Stimulated activated naive CD8-positive, alpha-beta T cell treated with anti-CD3 and anti-CD28 coated beads, Interleukin-15, amount 100 ng/mL, for 72 hours (primary cell): ENCODE measurements around the gene MLC1.
"Not testable (repeated sequence)": the region's sequence is repeated elsewhere in the genome, so short reads cannot be mapped to it uniquely, and the experiment has no call there.

Experiments used
- ATAC-seq: fragments of 150-1000 bp; cut with Tn5 transposase; 2 replicates; pipeline ENCODE4 v1.10.0; 2021; ENCODE audit warnings: mild to moderate bottlenecking, moderate library complexity
- DNase-seq, 2 donors: peaks; one replicate each; pipeline ENCODE4 v3.0.0; 2021 to 2022
- H3K27ac Mint-ChIP-seq, 2 donors: one replicate each; pipeline ENCODE4 v1.8.0; 2022; ENCODE audit warnings: mild to moderate bottlenecking in 2 of 2, mixed read lengths in 2 of 2, moderate library complexity in 2 of 2
- H3K27me3 Mint-ChIP-seq: one replicate; pipeline ENCODE4 v1.8.0; 2022; ENCODE audit warnings: mixed read lengths
- H3K4me1 Mint-ChIP-seq: one replicate; pipeline ENCODE4 v1.8.0; 2022; ENCODE audit warnings: mild to moderate bottlenecking, mixed read lengths
- H3K4me3 Mint-ChIP-seq, 2 donors: one replicate each; pipeline ENCODE4 v1.8.0; 2022; ENCODE audit warnings: mild to moderate bottlenecking in 2 of 2, mixed read lengths in 2 of 2, moderate library complexity in 1 of 2
- H3K9me3 Mint-ChIP-seq, 2 donors: one replicate each; pipeline ENCODE4 v1.8.0; 2022; ENCODE audit warnings: mixed read lengths in 2 of 2

MLC1 gene

DNA sequence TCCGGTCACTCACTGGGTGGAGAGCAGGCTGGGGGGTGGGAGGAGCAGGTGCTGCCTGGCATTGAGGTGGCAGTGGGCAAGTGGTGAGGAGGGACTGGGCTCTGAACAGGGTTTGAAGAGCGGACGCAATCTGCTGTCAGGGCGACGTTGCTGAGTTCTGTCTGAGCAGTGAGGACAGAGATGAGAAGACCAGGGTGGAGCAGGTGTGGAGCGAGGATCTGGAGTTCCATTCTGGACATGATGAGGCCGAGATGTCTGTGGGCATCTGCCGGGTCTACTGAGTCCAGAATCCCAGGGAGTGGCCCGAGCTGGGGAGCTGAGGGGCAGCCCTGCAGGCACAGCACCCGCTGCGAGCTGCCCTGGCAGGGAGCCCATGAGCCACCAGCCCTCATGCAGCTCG is 2.4 kb upstream of the MLC1 start:
- no peak for DNase-seq

DNA sequence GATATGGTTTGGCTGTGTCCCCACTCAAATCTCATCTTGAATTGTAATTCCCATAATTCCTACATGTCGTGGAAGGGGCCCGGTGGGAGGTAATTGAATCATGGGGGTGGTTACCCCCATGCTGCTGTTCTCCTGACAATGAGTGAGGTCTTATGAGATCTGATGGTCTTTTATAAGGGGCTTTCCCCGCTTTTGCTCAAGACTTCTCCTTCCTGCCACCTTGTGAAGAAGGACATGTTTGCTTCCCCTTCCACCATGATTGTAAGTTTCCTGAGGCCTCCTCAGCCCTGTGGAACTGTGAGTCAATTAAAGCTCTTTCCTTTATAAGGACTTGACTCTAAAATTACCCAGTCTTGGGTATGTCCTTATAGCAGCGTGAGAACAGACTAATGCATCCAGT is 1.7 kb upstream of the MLC1 start:
- DNase-seq, H3K4me3 Mint-ChIP-seq, H3K27ac Mint-ChIP-seq, ATAC-seq, H3K4me1 Mint-ChIP-seq: not testable (repeated sequence)
- peaks cover 4 to 14% of the 10 kb centered on the region in 2 donors for H3K9me3 Mint-ChIP-seq
- peaks cover 26% of the 10 kb centered on the region for H3K27me3 Mint-ChIP-seq

More for the DNA sequence above, 2.4 kb upstream of the MLC1 start:
- peaks cover 4 to 14% of the 10 kb centered on the region in 2 donors for H3K9me3 Mint-ChIP-seq
- ATAC-seq = no peak
- H3K27ac Mint-ChIP-seq = no peak overlapping the region
- H3K27me3 Mint-ChIP-seq = peaks cover 26% of the 10 kb centered on the region
- H3K4me1 Mint-ChIP-seq = peaks cover 10% of the 10 kb centered on the region
- no peak overlapping the region for H3K4me3 Mint-ChIP-seq

- H3K4me1 Mint-ChIP-seq = peaks cover 10% of the 10 kb centered on the region
- H3K27ac Mint-ChIP-seq = no peak overlapping the region
- H3K9me3 Mint-ChIP-seq = peaks cover 4 to 14% of the 10 kb centered on the region in 2 donors
- peaks cover 26% of the 10 kb centered on the region for H3K27me3 Mint-ChIP-seq
- no peak for DNase-seq
- no peak overlapping the region for H3K4me3 Mint-ChIP-seq
- ATAC-seq = no peak
Observed at GRCh38 chr22:50086526-50086925, 1.3 kb upstream of the MLC1 start.

DNA sequence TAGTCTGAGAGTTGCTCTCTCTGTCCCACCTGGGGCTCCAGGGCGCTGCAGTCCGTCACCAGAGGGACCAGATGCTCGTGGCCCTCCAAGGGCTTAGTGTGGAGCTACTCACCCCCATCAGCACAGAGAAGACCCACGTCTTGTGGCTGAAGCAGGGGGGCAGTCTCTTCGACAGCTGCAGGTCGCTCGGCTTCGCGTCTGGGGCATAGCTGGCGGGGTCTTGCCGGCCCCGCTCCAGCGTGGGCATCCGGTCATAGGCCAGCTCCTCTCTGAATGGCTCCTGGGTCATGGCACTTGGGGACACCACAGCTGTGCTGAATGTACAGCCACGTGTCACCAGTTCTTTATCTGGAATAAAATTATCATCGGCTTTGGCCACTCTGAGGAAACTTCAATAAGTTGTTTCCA is 608 bp downstream of the MLC1 start:
- H3K4me1 Mint-ChIP-seq = peaks cover 10% of the 10 kb centered on the region
- H3K27ac Mint-ChIP-seq = no peak overlapping the region
- no peak for DNase-seq
- H3K27me3 Mint-ChIP-seq = peaks cover 14% of the 10 kb centered on the region
- ATAC-seq = no peak
- no peak overlapping the region for H3K4me3 Mint-ChIP-seq
- H3K9me3 Mint-ChIP-seq = peaks cover 0 to 6% of the 10 kb centered on the region in 2 donors

- DNase-seq (no peak), ATAC-seq (no peak)
- Mint-ChIP-seq H3K9me3 (peaks cover 0 to 1% of the 10 kb centered on the region in 2 donors), H3K4me3 (no peak overlapping the region), H3K4me1 (peaks cover 10% of the 10 kb centered on the region), H3K27ac (peak overlapping the region in 1 of 2 donors; percentile 54), H3K27me3 (peaks cover 14% of the 10 kb centered on the region)
Observed at GRCh38 chr22:50084080-50084477, 1.1 kb downstream of the MLC1 start.

DNA sequence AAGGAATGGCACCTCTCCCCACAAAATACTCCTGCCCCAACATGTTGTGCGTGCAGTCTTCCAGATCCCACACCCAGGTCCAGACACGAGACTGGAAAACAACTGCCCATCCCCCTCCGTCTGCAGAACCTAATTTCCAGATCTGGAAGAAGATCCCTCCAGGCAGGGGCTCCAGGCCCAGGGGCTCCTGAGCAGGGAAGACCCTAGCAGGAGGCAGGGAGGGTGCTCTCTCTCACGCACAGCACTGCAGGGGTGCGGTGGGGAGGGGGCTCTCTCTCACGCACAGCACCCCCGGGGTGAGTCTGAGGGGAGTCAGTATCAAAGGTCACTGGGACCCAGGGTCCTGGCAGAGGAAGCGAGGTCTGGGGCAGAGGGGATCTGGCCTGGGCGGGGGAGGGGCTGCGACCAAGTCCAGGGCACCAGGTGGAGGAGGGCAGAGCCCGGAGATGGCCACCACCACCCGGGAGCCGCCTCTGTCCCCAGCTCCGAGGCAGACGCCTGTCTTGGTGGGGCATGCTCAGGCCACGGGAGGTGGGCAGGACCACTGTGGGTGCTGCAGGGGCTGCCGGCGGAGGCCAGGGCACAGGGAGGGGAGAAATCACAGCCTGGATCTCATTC is 1.7 kb downstream of the MLC1 start:
- Mint-ChIP-seq H3K27ac (no peak overlapping the region), H3K9me3 (no peaks in the 10 kb centered on the region), H3K4me3 (no peak overlapping the region), H3K4me1 (peaks cover 10% of the 10 kb centered on the region), H3K27me3 (peaks cover 14% of the 10 kb centered on the region)
- ATAC-seq = no peak
- DNase-seq = no peak

- no peaks in the 10 kb centered on the region for H3K9me3 Mint-ChIP-seq
- DNase-seq = no peak
- no peak for ATAC-seq
- H3K27ac Mint-ChIP-seq = no peak overlapping the region
- H3K27me3 Mint-ChIP-seq = peaks cover 14% of the 10 kb centered on the region
- H3K4me1 Mint-ChIP-seq = peaks cover 10% of the 10 kb centered on the region
- no peak overlapping the region for H3K4me3 Mint-ChIP-seq
Observed at GRCh38 chr22:50082961-50083461, 2.2 kb downstream of the MLC1 start.

- DNase-seq (no peak), ATAC-seq (no peak)
- peaks cover 6% of the 10 kb centered on the region for H3K27me3 Mint-ChIP-seq
- H3K27ac Mint-ChIP-seq = no peak overlapping the region
- no peak overlapping the region for H3K4me3 Mint-ChIP-seq
- H3K9me3 Mint-ChIP-seq = no peaks in the 10 kb centered on the region
- peaks cover 10% of the 10 kb centered on the region for H3K4me1 Mint-ChIP-seq
Observed at GRCh38 chr22:50082197-50082715, 3.0 kb downstream of the MLC1 start.

- H3K4me3 Mint-ChIP-seq = no peak overlapping the region
- peak overlapping the region in 1 of 2 donors; percentile 94 for H3K27ac Mint-ChIP-seq
- ATAC-seq (no peak), DNase-seq (no peak)
- peaks cover under 1% of the 10 kb centered on the region for H3K27me3 Mint-ChIP-seq
- H3K9me3 Mint-ChIP-seq = no peaks in the 10 kb centered on the region
- peaks cover 10% of the 10 kb centered on the region for H3K4me1 Mint-ChIP-seq
Observed at GRCh38 chr22:50081426-50082196, 3.6 kb downstream of the MLC1 start.

GRCh38 chr22:50080077-50080465 is 5.2 kb downstream of the MLC1 start:
- Mint-ChIP-seq H3K9me3 (no peaks in the 10 kb centered on the region), H3K4me1 (peaks cover 10% of the 10 kb centered on the region), H3K4me3 (no peak overlapping the region), H3K27me3 (no peaks in the 10 kb centered on the region), H3K27ac (no peak overlapping the region)
- ATAC-seq = no peak
- DNase-seq = no peak

DNA sequence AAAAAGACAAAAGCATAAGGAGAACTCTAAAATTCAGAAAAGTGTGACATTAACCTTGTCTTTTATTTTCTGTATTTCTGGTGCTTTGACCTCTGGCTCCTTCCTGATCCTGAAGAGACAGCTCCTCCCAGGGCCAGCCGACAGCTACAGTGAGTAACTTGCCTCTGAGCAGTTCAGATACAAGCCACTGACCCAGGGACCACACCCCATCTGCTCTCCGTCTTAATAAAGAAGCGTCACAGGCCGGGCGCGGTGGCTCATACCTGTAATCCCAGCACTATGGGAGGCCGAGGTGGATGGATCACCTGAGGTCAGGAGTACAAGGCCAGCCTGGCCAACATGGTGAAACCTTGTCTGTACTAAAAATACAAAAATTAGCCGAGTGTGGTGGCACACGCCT is 6.5 kb downstream of the MLC1 start:
- no peaks in the 10 kb centered on the region for H3K27me3 Mint-ChIP-seq
- H3K9me3 Mint-ChIP-seq = no peaks in the 10 kb centered on the region
- no peak overlapping the region for H3K4me3 Mint-ChIP-seq
- ATAC-seq = no peak
- no peak for DNase-seq
- H3K4me1 Mint-ChIP-seq = peaks cover 9% of the 10 kb centered on the region
- peak overlapping the region in 1 of 2 donors; percentile 10 for H3K27ac Mint-ChIP-seq

DNA sequence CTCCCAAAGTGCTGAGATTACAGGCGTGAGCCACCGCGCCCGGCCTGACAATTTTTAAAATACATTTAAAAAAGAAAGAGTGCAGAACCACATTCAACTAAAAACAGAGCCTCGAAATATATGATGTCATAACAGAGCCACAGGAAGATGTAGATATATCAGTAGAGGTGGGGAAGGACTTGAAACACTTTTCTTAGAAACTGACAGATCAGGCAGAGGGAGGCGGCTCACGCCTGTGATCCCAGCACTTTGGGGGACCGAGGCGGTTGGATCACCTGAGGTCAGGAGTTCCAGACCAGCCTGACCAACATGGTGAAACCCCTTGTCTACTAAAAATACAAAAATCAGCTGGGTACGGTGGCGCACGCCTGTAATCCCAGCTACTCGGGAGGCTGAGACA is 7.0 kb downstream of the MLC1 start:
- Mint-ChIP-seq H3K4me1 (peaks cover 4% of the 10 kb centered on the region), H3K9me3 (no peaks in the 10 kb centered on the region), H3K27me3 (no peaks in the 10 kb centered on the region), H3K4me3 (no peak overlapping the region), H3K27ac (no peak overlapping the region)
- DNase-seq (no peak), ATAC-seq (no peak)

- Mint-ChIP-seq H3K9me3 (no peaks in the 10 kb centered on the region), H3K4me1 (no peaks in the 10 kb centered on the region), H3K27me3 (no peaks in the 10 kb centered on the region), H3K27ac (no peak overlapping the region), H3K4me3 (no peak overlapping the region)
- ATAC-seq = no peak
- DNase-seq = no peak
Observed at GRCh38 chr22:50076646-50077535, 8.3 kb downstream of the MLC1 start.

GRCh38 chr22:50074551-50075530 is 10.4 kb downstream of the MLC1 start:
- H3K27me3 Mint-ChIP-seq = no peaks in the 10 kb centered on the region
- no peaks in the 10 kb centered on the region for H3K9me3 Mint-ChIP-seq
- no peak overlapping the region for H3K4me3 Mint-ChIP-seq
- DNase-seq = no peak
- H3K27ac Mint-ChIP-seq = no peak overlapping the region
- no peak for ATAC-seq
- no peaks in the 10 kb centered on the region for H3K4me1 Mint-ChIP-seq
